Endothelial cell of umbilical vein (primary cell): ENCODE results near the gene TCEAL2. TPM values are rescaled to one million over a fixed set of nuclear protein-coding genes. Genes with fewer than 3 reads are reported as not detected.

Experiments used
- BruUV-seq: library from RNA; stranded (reverse); fragments of 400-500 nt; replicated peaks from 2 replicates; lab custom pipeline; 2021; lab: Mats Ljungman, UMichigan
- CTCF ChIA-PET: fragments of 300-600, 350-600 bp; sonication (Branson Sonifier 250); formaldehyde crosslinking; loops from one replicate; lab custom pipeline; 2021; ENCODE audit warnings: antibody characterized with exemption, inconsistent platforms; lab: Charles Lee
- POLR2A ChIA-PET: fragments of 300-600, 350-600 bp; sonication (Branson Sonifier 250); formaldehyde crosslinking; loops from one replicate; lab custom pipeline; 2021; ENCODE audit warnings: antibody characterized with exemption, inconsistent platforms; lab: Charles Lee
- DNase-seq: peaks from one replicate; pipeline ENCODE4 v3.0.0-alpha.2; 2011; ENCODE audit warnings: low read depth, low spot score
- FAIRE-seq: peaks from 2 replicates; lab custom pipeline; 2011; peaks lifted over from hg19 to GRCh38; lab: Jason Lieb, UNC
- H2AFZ ChIP-seq: 2 replicates; pipeline ENCODE4 v1.6.0; 2012; ENCODE audit warnings: low read depth, low read length, control low read depth, inconsistent platforms
- H3K27ac ChIP-seq: 2 replicates; pipeline ENCODE4 v1.5.1; 2011; ENCODE audit warnings: low read depth, mild to moderate bottlenecking, control low read depth, low read length, moderate library complexity; ENCODE audit not compliant: insufficient read depth
- H3K27me3 ChIP-seq, 2 experiments: 2 replicates each; pipeline versions ENCODE4 v1.6.0 to v1.6.1; 2011; ENCODE audit warnings: low read length in 2 of 2, mixed read lengths in 1 of 2; ENCODE audit not compliant: control insufficient read depth in 2 of 2, insufficient read depth in 2 of 2
- H3K36me3 ChIP-seq, 2 experiments: 2 replicates in 1 of 2; 3 replicates in 1 of 2; pipeline ENCODE4 v1.5.1; 2011; ENCODE audit warnings: low read length in 2 of 2, mild to moderate bottlenecking in 1 of 2, moderate library complexity in 1 of 2; ENCODE audit not compliant: control insufficient read depth in 2 of 2, insufficient read depth in 2 of 2; ENCODE audit errors: extremely low read depth in 1 of 2
- H3K4me1 ChIP-seq: 3 replicates; pipeline ENCODE4 v1.5.1; 2011; ENCODE audit warnings: mild to moderate bottlenecking, low read length; ENCODE audit not compliant: control insufficient read depth, insufficient read depth; ENCODE audit errors: extremely low read depth
- H3K4me2 ChIP-seq: 2 replicates; pipeline ENCODE4 v1.6.1; 2011; ENCODE audit warnings: low read length, control low read depth, mixed read lengths; ENCODE audit not compliant: insufficient read depth
- H3K4me3 ChIP-seq, 3 experiments: fragments of 200-600 bp in 1 of 3; sonication (generic), shearing (Covaris generic) in 1 of 3; replicated peaks in 1 of 3; 2 replicates each; pipeline ENCODE4 v1.5.1; 2011 to 2016; ENCODE audit warnings: control low read depth in 3 of 3, low read length in 3 of 3, mild to moderate bottlenecking in 2 of 3, inconsistent platforms in 1 of 3, low read depth in 1 of 3, moderate library complexity in 1 of 3; ENCODE audit not compliant: insufficient read depth in 1 of 3
- H3K79me2 ChIP-seq: 2 replicates; pipeline ENCODE4 v1.6.0; 2012; ENCODE audit warnings: low read length, inconsistent platforms; ENCODE audit not compliant: control insufficient read depth, insufficient read depth
- H3K9ac ChIP-seq: replicated peaks from 2 replicates; pipeline ENCODE3; 2011; ENCODE audit warnings: low read length, control low read depth; ENCODE audit not compliant: insufficient read depth; ENCODE audit errors: extremely low read depth
- H3K9me1 ChIP-seq: replicated peaks from 3 replicates; pipeline ENCODE4 v1.6.0; 2011; ENCODE audit warnings: mild to moderate bottlenecking, low read length; ENCODE audit not compliant: control insufficient read depth, insufficient read depth; ENCODE audit errors: extremely low read depth
- H3K9me3 ChIP-seq: replicated peaks from 2 replicates; pipeline ENCODE4 v1.5.1; 2012; ENCODE audit warnings: low read length, inconsistent platforms; ENCODE audit not compliant: control insufficient read depth, insufficient read depth
- H4K20me1 ChIP-seq: replicated peaks from 2 replicates; pipeline ENCODE3; 2011; ENCODE audit warnings: mild to moderate bottlenecking, low read length; ENCODE audit not compliant: control insufficient read depth, insufficient read depth; ENCODE audit errors: extremely low read depth
- EZH2 ChIP-seq: IDR thresholded peaks from 2 replicates; pipeline ENCODE4 v1.6.1; 2012; ENCODE audit warnings: borderline replicate concordance, low read depth, mild to moderate bottlenecking, moderate library complexity, low read length, inconsistent platforms; ENCODE audit not compliant: severe bottlenecking
- JUN ChIP-seq: IDR thresholded peaks from 2 replicates; pipeline ENCODE4 v1.6.1; 2011; ENCODE audit warnings: borderline replicate concordance, low read depth; ENCODE audit not compliant: insufficient read length, insufficient read depth
- MYC ChIP-seq: IDR thresholded peaks from one replicate; pipeline ENCODE4 v1.6.1; 2011; ENCODE audit warnings: mild to moderate bottlenecking, low read depth, low read length
- POLR2A ChIP-seq: IDR thresholded peaks from 2 replicates; pipeline ENCODE4 v1.6.1; 2012; ENCODE audit warnings: low read depth, mild to moderate bottlenecking, control low read depth, low read length
- POLR2AphosphoS5 ChIP-seq: IDR thresholded peaks from 2 replicates; pipeline ENCODE4 v1.6.1; 2012; ENCODE audit warnings: low read depth, mild to moderate bottlenecking, control low read depth, low read length, moderate library complexity; ENCODE audit not compliant: insufficient read depth
- dilution Hi-C: fragments of 300-500 bp; cut with MboI; formaldehyde crosslinking; loops from one replicate; pipeline ENCODE4 v1.15.0; 2019; ENCODE audit warnings: low sequenced_read_pairs; ENCODE audit not compliant: extremely low pct_ligation_motif_present
- intact Hi-C: fragments of 100-400 bp; cut with micrococcal nuclease; formaldehyde crosslinking; loops from one replicate; pipeline ENCODE4 v1.10.0; 2022
- polyA plus RNA-seq, 4 experiments: library from polyadenylated mRNA; depleted of rRNA in 3 of 4; stranded (reverse) in 3 of 4; unstranded in 1 of 4; fragments of >200 nt; gene quantifications; 2 replicates each; pipeline versions ENCODE4 v1.2.1 to v1.2.3, GENCODE V29; 2011 to 2012; ENCODE audit warnings: missing spikeins in 1 of 4
- total RNA-seq: library from RNA; stranded (reverse); gene quantifications from 2 replicates; pipeline ENCODE4 v1.2.3, GENCODE V29; 2021
- TF ChIP-seq, protein P1 (sequence below): IDR thresholded peaks from 2 replicates; pipeline ENCODE4 v1.6.1; 2011; ENCODE audit not compliant: insufficient read depth, insufficient read length

TCEAL2 gene
- total and polyA plus RNA-seq, 2 donors (not counting 3 experiments of a cell fraction or from before 2014, with no cell fraction given), result not detected

DNA sequence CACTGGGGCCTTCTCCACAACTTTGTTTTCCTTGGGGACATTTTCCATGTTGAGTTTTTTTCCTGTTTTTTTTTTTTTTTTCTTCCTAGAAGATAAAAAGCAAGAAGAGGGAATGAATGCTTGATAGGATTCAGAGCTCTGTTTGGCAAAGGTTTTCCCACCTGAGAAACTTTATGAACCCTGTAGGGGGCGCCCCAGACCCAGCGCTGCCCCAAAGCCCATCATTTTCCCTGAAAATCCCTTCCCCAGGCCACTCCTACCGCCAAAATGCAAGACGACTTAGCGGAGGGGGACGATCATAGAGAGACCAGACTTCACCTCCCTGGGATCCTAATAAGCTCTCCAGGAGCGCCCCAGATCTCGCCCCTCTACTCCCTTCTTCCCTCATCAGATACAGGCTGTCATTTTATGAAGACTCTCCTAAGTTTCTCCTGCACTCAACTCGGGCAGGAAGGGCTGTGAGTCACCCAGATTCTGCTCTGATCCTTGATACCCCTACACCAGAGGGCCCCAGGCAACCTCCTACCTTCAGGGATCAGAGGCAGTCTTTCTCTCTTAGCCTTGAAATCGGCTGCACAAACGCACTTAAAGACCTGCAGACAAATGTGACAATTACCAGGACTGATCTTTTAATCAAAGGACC, 28.9 kb downstream of the TCEAL2 start:
- Histone ChIP-seq H3K9ac (no peak overlapping the region), H3K36me3 (no peaks in the 10 kb centered on the region), H3K27ac (no peak overlapping the region), H3K4me2 (no peak overlapping the region), H3K4me1 (peaks cover 2% of the 10 kb centered on the region), H2AFZ (no peak overlapping the region), H3K9me1 (no peaks in the 10 kb centered on the region), H3K4me3 (no peak overlapping the region), H3K79me2 (no peaks in the 10 kb centered on the region), H3K27me3 (no peaks in the 10 kb centered on the region), H4K20me1 (no peaks in the 10 kb centered on the region), H3K9me3 (no peaks in the 10 kb centered on the region)
- ChIA-PET CTCF (no interaction called here), POLR2A (no interaction called here)
- dilution Hi-C loops, result no loop called here
- intact Hi-C loops, result no loop called here
- no peak for DNase-seq
- TF ChIP-seq MYC (no peak), JUN (no peak), EZH2 (no peak), POLR2AphosphoS5 (no peak), POLR2A (no peak)
- TF ChIP-seq, protein P1, sequence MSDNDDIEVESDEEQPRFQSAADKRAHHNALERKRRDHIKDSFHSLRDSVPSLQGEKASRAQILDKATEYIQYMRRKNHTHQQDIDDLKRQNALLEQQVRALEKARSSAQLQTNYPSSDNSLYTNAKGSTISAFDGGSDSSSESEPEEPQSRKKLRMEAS, result no peak
- FAIRE-seq, result no peak
- no TSS peak for BruUV-seq
